NCI-H2107 treated with DMSO at 0.1 percent for 48 hours (cell line): ENCODE results near the gene ADRA1B.
"Not testable (repeated sequence)": the region's sequence is repeated elsewhere in the genome, so short reads cannot be mapped to it uniquely, and the experiment has no call there.

ENCODE experiments used
- DNase-seq: peaks from one replicate; lab custom pipeline; 2025; ENCODE audit not compliant: unreplicated experiment; lab: John Stamatoyannopoulos, UW

Gene ADRA1B

GRCh38 chr5:159965031-159965837, 49.0 kb downstream of the ADRA1B start:
- no peak for DNase-seq

- not testable (repeated sequence) for DNase-seq
Measured at GRCh38 chr5:159965838-159966128, 49.5 kb downstream of the ADRA1B start.

GRCh38 chr5:159969966-159970365, 53.7 kb downstream of the ADRA1B start:
- no peak for DNase-seq

GRCh38 chr5:159971038-159971437, 54.8 kb downstream of the ADRA1B start:
- DNase-seq: no peak

- no peak for DNase-seq
Measured at GRCh38 chr5:159971514-159971913, 55.2 kb downstream of the ADRA1B start.

- DNase-seq: no peak
Measured at GRCh38 chr5:159971931-159972461, 55.7 kb downstream of the ADRA1B start.

- DNase-seq: no peak
Measured at GRCh38 chr5:159972538-159973362, 56.5 kb downstream of the ADRA1B start.

- no peak for DNase-seq
Measured at GRCh38 chr5:159975462-159976019, 59.3 kb downstream of the ADRA1B start.

- no peak for DNase-seq
Measured at GRCh38 chr5:159976921-159977320, 60.6 kb downstream of the ADRA1B start.

GRCh38 chr5:159978358-159978757, 62.1 kb downstream of the ADRA1B start:
- DNase-seq: no peak

GRCh38 chr5:159982421-159983173, 66.3 kb downstream of the ADRA1B start:
- no peak for DNase-seq

- DNase-seq: peak; percentile 44
Measured at GRCh38 chr5:159987031-159987674, 70.9 kb downstream of the ADRA1B start.

- no peak for DNase-seq
Measured at GRCh38 chr5:159990506-159990905, 74.2 kb downstream of the ADRA1B start.

- no peak for DNase-seq
Measured at GRCh38 chr5:159992566-159992965, 76.3 kb downstream of the ADRA1B start.

- DNase-seq: no peak
Measured at GRCh38 chr5:159993194-159993593, 76.9 kb downstream of the ADRA1B start.

GRCh38 chr5:159995907-159996306, 79.6 kb downstream of the ADRA1B start:
- no peak for DNase-seq

- peak; percentile 5 for DNase-seq
Measured at GRCh38 chr5:160001457-160001856, 85.2 kb downstream of the ADRA1B start.

GRCh38 chr5:160007514-160007913, 91.2 kb downstream of the ADRA1B start:
- DNase-seq: no peak

- DNase-seq: not testable (repeated sequence)
Measured at GRCh38 chr5:160008529-160008876, 92.2 kb downstream of the ADRA1B start.

GRCh38 chr5:160008877-160009590, 92.8 kb downstream of the ADRA1B start, which contains the start of gene TTC1:
TTC1 (plus strand) TSS chr5:160009139; CDS start chr5:160010529, 1,390 bp downstream.
- DNase-seq: peak; percentile 88
